ENCODE measurements around the gene NOTCH2. TPM values are rescaled to one million over a fixed set of nuclear protein-coding genes. Genes with fewer than 3 reads are reported as not detected.
"Not testable (repeated sequence)": the region's sequence is repeated elsewhere in the genome, so short reads cannot be mapped to it uniquely, and the experiment has no call there.

The NOTCH2 gene
- total RNA-seq, 1 donor from 2014 or later: 66.6 TPM

DNA sequence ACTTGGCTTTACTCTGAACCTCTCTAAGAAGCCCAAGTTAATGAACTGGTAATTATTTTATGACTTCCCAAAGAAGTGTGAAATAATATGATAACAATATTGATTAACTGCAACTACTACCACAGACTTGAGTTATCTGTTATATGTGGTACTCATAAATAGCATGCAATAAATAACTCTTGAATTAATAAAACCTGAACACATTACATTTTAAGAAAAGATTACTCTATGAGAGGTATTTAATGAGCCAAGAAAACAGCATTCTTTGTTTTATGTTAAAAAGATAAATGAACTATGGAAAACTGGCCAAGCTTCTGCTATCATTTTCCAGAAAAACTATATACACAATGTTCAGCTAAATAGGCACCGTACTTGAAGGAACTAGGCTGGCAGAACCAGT is 45.7 kb downstream of the NOTCH2 start:
- not testable (repeated sequence) for H2AFZ ChIP-seq (replicated peaks); DNase-seq (ENCODE audit: low spot score); H3K36me3 ChIP-seq; H3K4me3 ChIP-seq; H4K20me1 ChIP-seq (ENCODE audit: low read depth); H3K27me3 Mint-ChIP-seq (ENCODE audit: insufficient read depth, low read depth); H3K27me3 ChIP-seq; H3K4me2 ChIP-seq; H3K4me3 Mint-ChIP-seq; H3K27ac ChIP-seq; H3K4me1 ChIP-seq; H3K9me3 Mint-ChIP-seq; H3K36me3 Mint-ChIP-seq; H3K27ac Mint-ChIP-seq; H3K4me1 Mint-ChIP-seq; H3K9me3 ChIP-seq (ENCODE audit: low read depth); H3F3A ChIP-seq (ENCODE audit: low read depth); H3K79me2 ChIP-seq (ENCODE audit: low read depth); H3K9ac ChIP-seq

DNA sequence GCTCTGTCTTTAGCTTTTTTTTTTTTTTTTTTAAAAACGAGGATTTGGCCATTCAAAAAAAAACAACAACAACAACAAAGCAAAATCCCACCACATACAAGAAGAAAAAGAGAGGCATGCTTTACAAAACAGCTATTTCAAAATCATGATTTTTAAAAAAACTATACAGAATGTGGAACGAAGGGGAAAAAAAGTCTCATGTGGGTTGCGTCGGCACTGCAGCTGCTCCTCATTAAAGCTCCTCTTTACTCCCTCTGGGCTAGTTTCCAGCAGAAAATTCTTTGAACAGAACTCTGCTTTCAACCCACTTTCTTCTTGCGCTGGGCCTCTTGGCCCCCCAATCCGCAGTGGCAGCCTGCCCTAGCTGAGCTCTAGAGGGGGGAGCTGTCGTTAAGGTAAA is 54.5 kb downstream of the NOTCH2 start:
- H3K27me3 Mint-ChIP-seq (ENCODE audit: insufficient read depth, low read depth); H3K27ac Mint-ChIP-seq; H3K4me2 ChIP-seq; H3K36me3 ChIP-seq; DNase-seq (ENCODE audit: low spot score); H3K9ac ChIP-seq; H3K4me1 Mint-ChIP-seq; H2AFZ ChIP-seq (replicated peaks); H3K4me1 ChIP-seq; H3K9me3 ChIP-seq (ENCODE audit: low read depth); H3K27ac ChIP-seq; H3K4me3 ChIP-seq; H3K36me3 Mint-ChIP-seq; H4K20me1 ChIP-seq (ENCODE audit: low read depth); H3F3A ChIP-seq (ENCODE audit: low read depth); H3K27me3 ChIP-seq; H3K79me2 ChIP-seq (ENCODE audit: low read depth); H3K9me3 Mint-ChIP-seq: not testable (repeated sequence)
- peak overlapping the region; percentile 50 for H3K4me3 Mint-ChIP-seq

DNA sequence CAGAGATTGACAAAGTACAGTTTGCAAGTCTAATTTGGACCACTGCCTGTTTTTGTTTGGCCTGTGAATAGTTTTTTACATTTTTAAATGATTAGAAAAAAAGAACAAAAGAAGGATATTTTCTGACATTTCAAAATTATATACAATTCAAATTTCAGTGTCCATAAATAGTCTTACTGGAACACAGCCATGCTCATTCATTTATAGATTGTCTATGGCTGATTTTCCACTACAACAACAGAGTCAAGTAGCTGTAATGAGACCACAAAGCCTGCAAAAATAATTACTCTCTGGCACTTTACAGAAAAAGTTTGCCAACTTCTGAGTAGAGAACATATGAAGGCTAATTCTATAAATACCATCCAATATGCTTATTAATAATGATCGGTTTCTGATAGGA is 61.1 kb downstream of the NOTCH2 start:
- H3K79me2 ChIP-seq (ENCODE audit: low read depth); H3K4me1 ChIP-seq; H3K9me3 Mint-ChIP-seq; H3K36me3 Mint-ChIP-seq; H3K36me3 ChIP-seq; H4K20me1 ChIP-seq (ENCODE audit: low read depth); H3F3A ChIP-seq (ENCODE audit: low read depth); H3K27me3 ChIP-seq; H3K27ac Mint-ChIP-seq; H3K9me3 ChIP-seq (ENCODE audit: low read depth); H3K27me3 Mint-ChIP-seq (ENCODE audit: insufficient read depth, low read depth); H3K27ac ChIP-seq; H2AFZ ChIP-seq (replicated peaks); DNase-seq (ENCODE audit: low spot score); H3K9ac ChIP-seq; H3K4me3 ChIP-seq; H3K4me1 Mint-ChIP-seq; H3K4me3 Mint-ChIP-seq; H3K4me2 ChIP-seq: not testable (repeated sequence)

DNA sequence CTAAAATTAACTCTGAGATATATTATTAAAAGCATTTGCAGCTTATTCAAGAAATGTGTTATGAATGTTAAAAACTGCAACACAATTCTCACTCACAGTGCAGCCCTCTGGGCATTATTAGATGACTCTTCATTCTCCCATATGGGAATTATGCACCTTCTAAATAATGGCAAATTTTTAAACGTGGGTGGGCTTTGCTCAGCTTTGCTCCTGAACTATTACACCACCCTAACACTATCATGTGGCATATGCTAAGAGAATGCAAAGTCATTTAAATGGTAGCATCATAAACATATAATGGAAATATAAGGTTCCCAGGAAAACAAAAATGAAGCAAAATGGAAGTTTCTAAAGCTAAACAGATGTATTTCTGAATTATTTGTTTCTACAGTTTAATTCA is 61.6 kb downstream of the NOTCH2 start:
- not testable (repeated sequence) for H3K27me3 ChIP-seq; H3K27ac Mint-ChIP-seq; H2AFZ ChIP-seq (replicated peaks); H3K79me2 ChIP-seq (ENCODE audit: low read depth); H4K20me1 ChIP-seq (ENCODE audit: low read depth); H3K4me1 ChIP-seq; H3K4me3 ChIP-seq; H3K9ac ChIP-seq; H3F3A ChIP-seq (ENCODE audit: low read depth); H3K9me3 Mint-ChIP-seq; DNase-seq (ENCODE audit: low spot score); H3K27me3 Mint-ChIP-seq (ENCODE audit: insufficient read depth, low read depth); H3K9me3 ChIP-seq (ENCODE audit: low read depth); H3K4me1 Mint-ChIP-seq; H3K36me3 Mint-ChIP-seq; H3K36me3 ChIP-seq; H3K4me3 Mint-ChIP-seq; H3K4me2 ChIP-seq; H3K27ac ChIP-seq

DNA sequence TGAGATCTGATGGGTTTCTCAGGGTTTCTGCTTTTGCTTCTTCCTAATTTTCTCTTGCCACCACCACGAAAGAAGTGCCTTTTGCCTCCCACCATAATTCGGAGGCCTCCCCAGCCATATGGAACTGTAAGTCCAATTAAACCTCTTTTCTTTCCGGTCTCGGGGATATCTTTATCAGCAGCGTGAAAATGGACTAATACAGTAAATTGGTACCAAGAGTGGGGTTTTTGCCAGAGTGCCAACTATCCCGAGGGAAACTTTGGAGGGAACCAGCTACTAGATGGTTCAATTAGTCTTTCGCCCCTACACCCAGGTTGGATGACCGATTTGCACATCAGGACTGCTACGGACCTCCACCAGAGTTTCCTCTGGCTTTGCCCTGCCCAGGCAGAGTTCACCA is 68.4 kb downstream of the NOTCH2 start:
- H3K27me3 ChIP-seq; H3K4me1 ChIP-seq; H3K36me3 Mint-ChIP-seq; H3K4me1 Mint-ChIP-seq; H3K27ac Mint-ChIP-seq; H3K4me2 ChIP-seq; H3K9me3 Mint-ChIP-seq; H3F3A ChIP-seq (ENCODE audit: low read depth); H3K36me3 ChIP-seq; DNase-seq (ENCODE audit: low spot score); H3K27me3 Mint-ChIP-seq (ENCODE audit: insufficient read depth, low read depth); H3K27ac ChIP-seq; H3K4me3 ChIP-seq; H3K79me2 ChIP-seq (ENCODE audit: low read depth); H3K9me3 ChIP-seq (ENCODE audit: low read depth); H3K4me3 Mint-ChIP-seq; H4K20me1 ChIP-seq (ENCODE audit: low read depth); H3K9ac ChIP-seq; H2AFZ ChIP-seq (replicated peaks): not testable (repeated sequence)

DNA sequence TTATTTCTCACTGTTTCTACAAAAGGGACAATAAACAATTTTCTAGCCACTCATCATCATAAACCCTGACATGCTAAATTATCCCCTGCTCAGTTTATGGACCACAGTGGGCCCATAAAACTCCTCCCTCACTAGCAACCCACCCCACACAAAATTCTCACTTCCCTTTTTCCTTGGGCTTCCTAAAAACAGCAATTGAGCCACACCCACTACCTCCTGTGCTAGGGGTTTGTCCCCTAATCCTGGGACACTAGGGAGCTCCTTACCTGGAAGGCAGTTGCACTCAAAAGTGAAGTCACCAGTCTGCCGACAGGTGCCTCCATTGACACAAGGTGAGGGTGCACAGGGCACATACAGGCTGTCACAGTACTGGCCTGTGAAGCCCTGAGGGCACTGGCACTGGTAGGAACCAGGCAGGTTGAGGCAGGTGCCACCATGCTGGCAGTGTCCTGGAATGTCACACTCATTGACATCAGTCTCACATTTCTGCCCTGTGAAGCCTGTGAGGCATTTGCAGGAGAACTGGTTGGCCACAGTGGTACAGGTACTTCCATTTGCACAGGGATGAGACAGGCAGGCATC is 72.6 kb downstream of the NOTCH2 start:
- not testable (repeated sequence) for H3K27me3 ChIP-seq; H3K4me1 ChIP-seq; H4K20me1 ChIP-seq (ENCODE audit: low read depth); H3F3A ChIP-seq (ENCODE audit: low read depth); H3K79me2 ChIP-seq (ENCODE audit: low read depth); H3K36me3 Mint-ChIP-seq; H3K9ac ChIP-seq; H3K27ac Mint-ChIP-seq; H2AFZ ChIP-seq (replicated peaks); DNase-seq (ENCODE audit: low spot score); H3K36me3 ChIP-seq; H3K9me3 Mint-ChIP-seq; H3K4me3 Mint-ChIP-seq; H3K27me3 Mint-ChIP-seq (ENCODE audit: insufficient read depth, low read depth); H3K4me3 ChIP-seq; H3K4me1 Mint-ChIP-seq; H3K4me2 ChIP-seq; H3K27ac ChIP-seq; H3K9me3 ChIP-seq (ENCODE audit: low read depth)

DNA sequence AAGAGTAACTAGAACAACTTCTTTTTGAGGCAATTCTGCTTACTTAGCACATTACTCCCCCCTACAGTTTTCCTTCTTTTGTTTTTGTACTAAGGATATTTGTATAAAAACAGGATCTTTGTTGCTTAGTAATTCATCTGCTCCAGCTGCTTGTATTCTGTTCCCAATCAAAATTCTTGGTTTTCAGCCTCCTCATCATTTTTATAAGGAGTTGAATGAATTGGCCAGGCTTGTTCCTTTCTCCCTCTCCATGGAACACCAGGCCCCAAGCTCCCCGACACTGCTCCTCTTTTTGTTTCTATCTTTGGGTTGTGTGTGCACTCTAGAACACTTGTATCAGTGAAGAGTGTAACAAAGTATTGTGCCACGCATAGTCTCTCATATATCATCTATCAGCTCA is 73.5 kb downstream of the NOTCH2 start:
- not testable (repeated sequence) for H3K4me3 ChIP-seq; H3K36me3 ChIP-seq; H3K9ac ChIP-seq; H3F3A ChIP-seq (ENCODE audit: low read depth); H3K27me3 Mint-ChIP-seq (ENCODE audit: insufficient read depth, low read depth); H3K27ac ChIP-seq; H3K4me1 ChIP-seq; H3K79me2 ChIP-seq (ENCODE audit: low read depth); H3K9me3 Mint-ChIP-seq; H3K27ac Mint-ChIP-seq; H3K4me2 ChIP-seq; H3K36me3 Mint-ChIP-seq; H3K27me3 ChIP-seq; DNase-seq (ENCODE audit: low spot score); H2AFZ ChIP-seq (replicated peaks); H3K9me3 ChIP-seq (ENCODE audit: low read depth); H3K4me3 Mint-ChIP-seq; H4K20me1 ChIP-seq (ENCODE audit: low read depth); H3K4me1 Mint-ChIP-seq
